H9 (cell line): Measurements from ENCODE around the gene GATAD2B. TPM values are rescaled to one million over a fixed set of nuclear protein-coding genes. Genes with fewer than 3 reads are reported as not detected.
"Not testable (repeated sequence)": the region's sequence is repeated elsewhere in the genome, so short reads cannot be mapped to it uniquely, and the experiment has no call there.

Experiments
- DNase-seq: peaks from one replicate; pipeline ENCODE4 v3.0.0-alpha.2; 2017
- H2AFZ ChIP-seq: one replicate; pipeline ENCODE4 v1.6.1; 2013; ENCODE audit warnings: mild to moderate bottlenecking, low read length, control low read depth, moderate library complexity
- H2AK5ac ChIP-seq: 2 replicates; pipeline ENCODE4 v1.6.1; 2013; ENCODE audit warnings: low read length, control low read depth, mixed read lengths; ENCODE audit not compliant: insufficient read length
- H2BK120ac ChIP-seq: one replicate; pipeline ENCODE4 v1.6.1; 2013; ENCODE audit warnings: low read depth, mild to moderate bottlenecking, low read length, control low read depth, inconsistent platforms; ENCODE audit not compliant: poor library complexity, severe bottlenecking
- H2BK12ac ChIP-seq: 2 replicates; pipeline ENCODE4 v1.6.1; 2013; ENCODE audit warnings: low read length, control low read depth, mixed read lengths, low read depth; ENCODE audit not compliant: insufficient read length
- H2BK15ac ChIP-seq: 2 replicates; pipeline ENCODE4 v1.6.1; 2013; ENCODE audit warnings: low read depth, low read length, control low read depth
- H2BK20ac ChIP-seq: one replicate; pipeline ENCODE4 v1.6.1; 2013; ENCODE audit warnings: low read depth, mild to moderate bottlenecking, low read length, control low read depth, inconsistent platforms; ENCODE audit not compliant: poor library complexity, severe bottlenecking
- H2BK5ac ChIP-seq: 2 replicates; pipeline ENCODE4 v1.6.1; 2013; ENCODE audit warnings: low read length, control low read depth, mixed read lengths; ENCODE audit not compliant: insufficient read length
- H3K14ac ChIP-seq: 2 replicates; pipeline ENCODE4 v1.6.1; 2013; ENCODE audit warnings: low read length, control low read depth; ENCODE audit not compliant: insufficient read depth
- H3K18ac ChIP-seq: 2 replicates; pipeline ENCODE4 v1.6.1; 2013; ENCODE audit warnings: low read depth, mild to moderate bottlenecking, mixed read lengths, low read length, control low read depth; ENCODE audit not compliant: insufficient read length
- H3K23ac ChIP-seq: 2 replicates; pipeline ENCODE4 v1.6.1; 2013; ENCODE audit warnings: low read length, control low read depth, mixed read lengths, low read depth; ENCODE audit not compliant: insufficient read length
- H3K23me2 ChIP-seq: 2 replicates; pipeline ENCODE4 v1.6.1; 2013; ENCODE audit warnings: low read depth, mild to moderate bottlenecking, mixed read lengths, low read length, control low read depth; ENCODE audit not compliant: insufficient read length, poor library complexity, severe bottlenecking
- H3K27ac ChIP-seq: 2 replicates; pipeline ENCODE4 v1.5.1; 2013; ENCODE audit warnings: low read length, control low read depth, mixed read lengths, low read depth; ENCODE audit not compliant: insufficient read length
- H3K27me3 ChIP-seq: 2 replicates; pipeline ENCODE4 v1.6.1; 2013; ENCODE audit warnings: low read length, control low read depth, inconsistent platforms; ENCODE audit not compliant: insufficient read depth
- H3K4ac ChIP-seq: 2 replicates; pipeline ENCODE4 v1.6.1; 2013; ENCODE audit warnings: low read depth, mild to moderate bottlenecking, control low read depth, inconsistent platforms, low read length, moderate library complexity
- H3K4me1 ChIP-seq: 2 replicates; pipeline ENCODE4 v1.6.1; 2013; ENCODE audit warnings: low read length, control low read depth, inconsistent platforms; ENCODE audit not compliant: insufficient read depth
- H3K4me2 ChIP-seq: 2 replicates; pipeline ENCODE4 v1.6.1; 2013; ENCODE audit warnings: low read length, control low read depth, mixed read lengths; ENCODE audit not compliant: insufficient read length, insufficient read depth
- H3K56ac ChIP-seq: 2 replicates; pipeline ENCODE4 v1.6.1; 2013; ENCODE audit warnings: low read depth, mild to moderate bottlenecking, mixed read lengths, low read length, control low read depth; ENCODE audit not compliant: insufficient read length
- H3K79me1 ChIP-seq: 2 replicates; pipeline ENCODE4 v1.6.1; 2013; ENCODE audit warnings: low read depth, mild to moderate bottlenecking, moderate library complexity, low read length, control low read depth, inconsistent platforms; ENCODE audit not compliant: insufficient read depth, poor library complexity, severe bottlenecking
- H3K79me2 ChIP-seq: 2 replicates; pipeline ENCODE4 v1.6.1; 2013; ENCODE audit warnings: low read length, control low read depth, inconsistent platforms; ENCODE audit not compliant: insufficient read depth
- H3K9ac ChIP-seq: 2 replicates; pipeline ENCODE4 v1.6.1; 2013; ENCODE audit warnings: low read length, control low read depth, mixed read lengths; ENCODE audit not compliant: insufficient read length; ENCODE audit errors: extremely low read depth
- H3K9me3 ChIP-seq: one replicate; pipeline ENCODE4 v1.6.1; 2013; ENCODE audit warnings: low read depth, low read length, inconsistent platforms; ENCODE audit not compliant: control insufficient read depth
- H3T11ph ChIP-seq: one replicate; pipeline ENCODE4 v1.6.1; 2013; ENCODE audit warnings: mild to moderate bottlenecking, low read length, control low read depth, inconsistent platforms
- H4K20me1 ChIP-seq: one replicate; pipeline ENCODE4 v1.6.1; 2013; ENCODE audit not compliant: control insufficient read depth, insufficient read length, insufficient read depth
- H4K5ac ChIP-seq: 2 replicates; pipeline ENCODE4 v1.6.1; 2013; ENCODE audit warnings: low read depth, mild to moderate bottlenecking, mixed read lengths, low read length, control low read depth; ENCODE audit not compliant: insufficient read length
- H4K8ac ChIP-seq: replicated peaks from 2 replicates; pipeline ENCODE4 v1.6.1; 2013; ENCODE audit warnings: low read length, control low read depth, mixed read lengths, low read depth; ENCODE audit not compliant: insufficient read length
- H4K91ac ChIP-seq: 2 replicates; pipeline ENCODE4 v1.6.1; 2013; ENCODE audit warnings: low read depth, mild to moderate bottlenecking, moderate library complexity, mixed read lengths, low read length, control low read depth; ENCODE audit not compliant: insufficient read length
- H3K27ac Mint-ChIP-seq, 3 experiments: 2 replicates in 2 of 3; 3 replicates in 1 of 3; pipeline ENCODE4 v1.8.0; 2020 to 2021; ENCODE audit warnings: mixed read lengths in 3 of 3, mild to moderate bottlenecking in 1 of 3, moderate library complexity in 1 of 3
- H3K27me3 Mint-ChIP-seq: 2 replicates; pipeline ENCODE4 v1.8.0; 2021; ENCODE audit warnings: low read depth, mild to moderate bottlenecking, moderate library complexity, mixed read lengths
- H3K36me3 Mint-ChIP-seq, 3 experiments: 2 replicates in 2 of 3; 3 replicates in 1 of 3; pipeline ENCODE4 v1.8.0; 2020 to 2021; ENCODE audit warnings: low read depth in 3 of 3, mixed read lengths in 3 of 3; ENCODE audit not compliant: insufficient read depth in 1 of 3
- H3K4me1 Mint-ChIP-seq, 2 experiments: 2 replicates each; pipeline ENCODE4 v1.8.0; 2020; ENCODE audit warnings: mixed read lengths in 2 of 2
- H3K4me3 Mint-ChIP-seq, 2 experiments: 2 replicates in 1 of 2; 3 replicates in 1 of 2; pipeline ENCODE4 v1.8.0; 2020 to 2021; ENCODE audit warnings: mild to moderate bottlenecking in 2 of 2, mixed read lengths in 2 of 2, moderate library complexity in 1 of 2
- H3K9me3 Mint-ChIP-seq, 2 experiments: 2 replicates in 1 of 2; 3 replicates in 1 of 2; pipeline ENCODE4 v1.8.0; 2020; ENCODE audit warnings: mild to moderate bottlenecking in 2 of 2, mixed read lengths in 2 of 2, moderate library complexity in 1 of 2
- CTCF ChIP-seq: fragments of 200-600 bp; sonication (generic); conservative IDR thresholded peaks from 3 replicates; pipeline ENCODE4 v1.8.0; 2021; ENCODE audit warnings: antibody characterized with exemption, mild to moderate bottlenecking
- WGBS: extraction: QIAGEN DNeasy Blood & Tissue Kit; methylation state at CpG from one replicate; pipeline ENCODE4 v1.1.7; 2013; ENCODE audit warnings: missing lambda C conversion rate, low lambda C conversion rate, mixed read lengths; ENCODE audit not compliant: insufficient read length; ENCODE audit errors: extremely low coverage; 5-methylcytosine and 5-hydroxymethylcytosine counted together
- total RNA-seq: library from RNA; stranded (reverse); gene quantifications from 2 replicates; pipeline ENCODE4 v1.2.1, GENCODE V29; 2021

GATAD2B gene
- total RNA-seq, 1 experiment from 2014 or later, result 44.1 TPM

GRCh38 chr1:153906396-153906795 lies 16.4 kb downstream of the GATAD2B start:
- Histone ChIP-seq H3K23me2 (no peaks in the 10 kb centered on the region), H3K4ac (no peak overlapping the region), H4K8ac (no peak overlapping the region), H3K27ac (no peak overlapping the region), H2BK5ac (no peak overlapping the region), H3T11ph (no peak overlapping the region), H3K9me3 (no peaks in the 10 kb centered on the region), H3K79me2 (peaks cover 22% of the 10 kb centered on the region; the same call in 1 of the 2 replicates), H4K91ac (no peak overlapping the region), H4K20me1 (no peaks in the 10 kb centered on the region), H2AK5ac (no peak overlapping the region), H3K4me1 (no peaks in the 10 kb centered on the region), H4K5ac (no peak overlapping the region), H3K27me3 (no peaks in the 10 kb centered on the region), H3K18ac (no peak overlapping the region), H2BK20ac (no peak overlapping the region), H2BK120ac (no peak overlapping the region), H2BK12ac (no peak overlapping the region), H3K4me2 (no peak overlapping the region), H3K56ac (no peak overlapping the region), H2BK15ac (no peak overlapping the region), H2AFZ (no peak overlapping the region), H3K79me1 (peaks cover 13% of the 10 kb centered on the region), H3K23ac (no peak overlapping the region), H3K14ac (no peak overlapping the region), H3K9ac (no peak overlapping the region)
- no peak overlapping the region; a peak in 1 of 7 replicates for H3K27ac Mint-ChIP-seq
- peaks cover 10 to 24% (median 24%) of the 10 kb centered on the region in 3 experiments for H3K36me3 Mint-ChIP-seq
- no peaks in the 10 kb centered on the region for H3K27me3 Mint-ChIP-seq
- H3K9me3 Mint-ChIP-seq, result no peaks in the 10 kb centered on the region; a peak in 1 of 5 replicates
- H3K4me1 Mint-ChIP-seq, result peaks cover 0 to 6% of the 10 kb centered on the region in 2 experiments; a peak in 1 of 4 replicates
- WGBS, result no CpG with 5 or more reads among the region's 1 CpG
- no peak for TF ChIP-seq CTCF
- no peak overlapping the region for H3K4me3 Mint-ChIP-seq
- no peak for DNase-seq

GRCh38 chr1:153905908-153906307 lies 16.9 kb downstream of the GATAD2B start:
- H2BK120ac ChIP-seq, H3K23me2 ChIP-seq, H3K9ac ChIP-seq, H3K14ac ChIP-seq, H4K91ac ChIP-seq, H4K8ac ChIP-seq, H3K27ac ChIP-seq, H3K4me1 Mint-ChIP-seq, H3K23ac ChIP-seq, H3T11ph ChIP-seq, H3K56ac ChIP-seq, H2BK12ac ChIP-seq, H3K18ac ChIP-seq, H2BK15ac ChIP-seq, H3K9me3 ChIP-seq, H3K27me3 ChIP-seq, H2BK5ac ChIP-seq, H3K4me3 Mint-ChIP-seq, H3K4me1 ChIP-seq, H3K4ac ChIP-seq, H4K5ac ChIP-seq, DNase-seq, H2BK20ac ChIP-seq, H2AK5ac ChIP-seq, H3K4me2 ChIP-seq, H3K27ac Mint-ChIP-seq, H2AFZ ChIP-seq, H3K9me3 Mint-ChIP-seq, H3K27me3 Mint-ChIP-seq, H4K20me1 ChIP-seq: not testable (repeated sequence)
- H3K36me3 Mint-ChIP-seq, result peaks cover 10 to 24% (median 24%) of the 10 kb centered on the region in 3 experiments
- Histone ChIP-seq H3K79me1 (peaks cover 15% of the 10 kb centered on the region), H3K79me2 (peaks cover 25% of the 10 kb centered on the region; the same call in 1 of the 2 replicates)
- no CpG with 5 or more reads among the region's 8 CpGs for WGBS
